Occipital lobe (tissue), 2 donors: ENCODE measurements around the gene CDC37. TPM values are rescaled to one million over a fixed set of nuclear protein-coding genes. Genes with fewer than 3 reads are reported as not detected.
"Not testable (repeated sequence)": the region's sequence is repeated elsewhere in the genome, so short reads cannot be mapped to it uniquely, and the experiment has no call there.

Experiments
- DNase-seq: peaks from one replicate; lab custom pipeline; 2025; lab: John Stamatoyannopoulos, UW
- total RNA-seq: library from RNA; depleted of rRNA; stranded (reverse); fragments of >200 nt; gene quantifications from one replicate; pipeline ENCODE4 v1.2.3, GENCODE V29; 2014

Gene CDC37
- total RNA-seq, 1 donor from 2014 or later: 43.7 TPM

DNA sequence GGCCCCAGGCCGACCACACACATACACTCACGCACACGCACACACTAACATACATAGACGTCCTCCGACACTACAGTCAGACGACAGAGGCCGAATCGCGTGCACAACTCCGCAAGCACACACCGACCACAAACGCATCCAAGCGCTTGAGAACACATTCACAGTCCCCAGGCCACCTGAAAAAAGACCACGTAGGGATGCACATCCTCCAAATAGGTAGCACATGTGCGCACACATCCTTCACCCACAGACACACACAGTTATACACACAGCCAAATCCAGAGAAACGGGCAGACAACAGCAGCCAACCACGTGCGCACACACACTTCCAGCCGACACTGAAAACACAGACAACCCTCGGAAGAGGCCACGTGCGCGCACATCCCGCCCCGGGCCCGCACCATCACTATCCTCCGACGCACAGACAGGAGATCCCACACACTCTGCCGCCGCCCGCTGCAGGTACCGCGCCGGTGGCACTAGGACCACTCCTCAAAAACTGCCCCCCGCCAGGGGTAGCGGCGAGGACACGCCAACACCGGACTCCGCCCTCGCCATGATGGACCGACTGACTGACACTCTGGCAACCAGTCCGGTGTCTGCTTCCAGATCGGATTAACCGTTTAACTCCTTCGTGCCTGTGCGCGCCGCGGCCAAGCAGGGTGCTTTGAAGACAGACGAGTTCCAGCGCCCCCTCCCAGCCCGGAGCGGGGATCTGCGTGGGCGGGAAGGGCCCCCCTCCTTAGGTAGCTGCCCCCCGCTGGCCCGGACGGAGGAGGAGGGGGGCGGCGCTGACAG, 16.5 kb upstream of the CDC37 start:
- peak; percentile 34 for DNase-seq

GRCh38 chr19:10419200-10419645, 15.9 kb upstream of the CDC37 start:
- DNase-seq: no peak

GRCh38 chr19:10418485-10419199, 15.3 kb upstream of the CDC37 start:
- DNase-seq: no peak

DNA sequence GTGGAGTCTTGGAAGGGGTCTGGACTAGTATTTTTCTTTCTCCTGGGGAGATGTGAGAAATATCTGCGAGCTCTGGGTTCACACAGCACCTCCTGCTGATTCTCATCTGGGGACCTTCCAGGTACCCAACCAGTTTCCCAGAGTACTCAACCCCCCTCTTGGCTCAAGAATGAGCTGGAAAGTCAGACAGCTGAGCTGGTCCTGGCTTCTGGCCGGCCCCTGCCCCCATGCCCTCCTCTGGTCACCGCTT, 14.8 kb upstream of the CDC37 start:
- DNase-seq: no peak

GRCh38 chr19:10417541-10418234, 14.3 kb upstream of the CDC37 start:
- no peak for DNase-seq

DNA sequence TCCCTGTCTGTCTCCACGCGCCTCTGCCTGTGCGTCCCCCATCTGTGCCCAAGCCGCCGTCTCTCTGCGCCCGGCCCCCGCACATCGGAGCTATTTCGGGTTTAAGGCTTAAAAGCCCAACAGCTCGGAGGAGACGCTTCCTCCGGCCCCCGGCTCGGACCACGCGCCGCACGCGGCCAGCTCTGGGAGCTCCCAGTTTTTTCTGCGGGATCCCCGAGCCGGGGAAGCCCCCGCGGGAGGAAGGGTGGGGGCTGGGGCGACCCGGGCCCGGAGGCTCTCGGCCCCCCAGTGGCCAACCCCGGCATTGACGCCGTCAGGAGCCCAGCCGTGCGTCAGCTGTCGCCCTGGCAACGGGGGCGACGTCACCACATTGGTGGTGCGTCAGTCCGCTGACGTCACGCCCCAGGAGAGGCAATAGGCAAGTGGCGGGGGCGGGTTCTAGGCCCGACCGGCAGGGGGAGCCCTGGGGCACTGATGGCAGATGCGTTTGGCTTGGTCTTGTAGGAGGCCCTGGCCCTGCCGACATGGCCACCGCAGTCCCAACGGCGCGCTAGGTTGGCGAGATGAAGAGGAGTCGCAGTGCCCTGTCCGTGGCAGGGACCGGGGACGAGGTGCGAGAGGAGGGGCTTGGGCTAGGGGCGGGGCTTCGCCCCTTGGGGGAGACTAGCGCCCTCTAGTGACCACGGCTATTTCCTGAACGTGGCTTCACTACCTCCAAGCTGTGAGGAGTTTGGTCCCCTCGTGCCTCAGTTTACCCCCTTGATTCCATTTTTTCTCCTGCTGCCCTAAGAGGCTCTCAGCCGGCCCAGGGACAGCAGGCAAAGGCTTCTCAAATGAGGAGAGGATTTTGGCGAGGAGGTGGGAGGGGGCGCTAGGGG, 13.3 kb upstream of the CDC37 start:
- peak; percentile 65 for DNase-seq

DNA sequence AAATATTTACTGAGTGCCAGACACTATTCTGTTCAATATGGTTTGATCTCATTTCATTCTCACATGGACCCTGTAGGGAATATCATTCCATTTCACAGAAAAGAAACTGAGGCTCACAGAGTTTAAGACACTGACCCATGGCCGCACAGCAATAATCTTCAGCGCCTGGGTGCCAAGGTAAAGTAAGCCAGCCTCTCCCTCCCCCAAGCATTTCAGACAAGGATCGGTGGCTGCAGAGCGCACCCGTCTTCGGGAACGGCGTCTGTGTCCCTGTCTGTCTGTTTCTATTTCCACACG, 12.7 kb upstream of the CDC37 start:
- no peak for DNase-seq

GRCh38 chr19:10412257-10412977, 9.1 kb upstream of the CDC37 start:
- no peak for DNase-seq

DNA sequence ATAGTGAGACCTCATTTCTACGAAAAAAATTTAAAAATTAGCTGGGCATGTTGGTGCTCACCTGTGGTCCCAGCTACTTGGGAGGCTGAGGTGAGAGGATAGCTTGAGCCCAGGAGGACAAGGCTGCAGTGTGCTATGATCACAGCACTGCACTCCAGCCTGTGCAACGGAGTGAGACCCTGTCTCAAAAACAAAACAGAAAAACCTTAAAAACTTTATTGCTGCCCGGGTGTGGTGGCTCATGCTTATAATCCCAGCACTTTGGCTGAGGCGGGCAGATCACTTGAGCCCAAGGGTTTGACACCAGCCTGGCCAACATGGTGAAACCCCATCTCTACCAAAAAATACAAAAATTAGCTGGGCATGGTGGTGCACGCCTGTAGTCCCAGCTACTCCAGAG, 7.9 kb upstream of the CDC37 start:
- DNase-seq: not testable (repeated sequence)

DNA sequence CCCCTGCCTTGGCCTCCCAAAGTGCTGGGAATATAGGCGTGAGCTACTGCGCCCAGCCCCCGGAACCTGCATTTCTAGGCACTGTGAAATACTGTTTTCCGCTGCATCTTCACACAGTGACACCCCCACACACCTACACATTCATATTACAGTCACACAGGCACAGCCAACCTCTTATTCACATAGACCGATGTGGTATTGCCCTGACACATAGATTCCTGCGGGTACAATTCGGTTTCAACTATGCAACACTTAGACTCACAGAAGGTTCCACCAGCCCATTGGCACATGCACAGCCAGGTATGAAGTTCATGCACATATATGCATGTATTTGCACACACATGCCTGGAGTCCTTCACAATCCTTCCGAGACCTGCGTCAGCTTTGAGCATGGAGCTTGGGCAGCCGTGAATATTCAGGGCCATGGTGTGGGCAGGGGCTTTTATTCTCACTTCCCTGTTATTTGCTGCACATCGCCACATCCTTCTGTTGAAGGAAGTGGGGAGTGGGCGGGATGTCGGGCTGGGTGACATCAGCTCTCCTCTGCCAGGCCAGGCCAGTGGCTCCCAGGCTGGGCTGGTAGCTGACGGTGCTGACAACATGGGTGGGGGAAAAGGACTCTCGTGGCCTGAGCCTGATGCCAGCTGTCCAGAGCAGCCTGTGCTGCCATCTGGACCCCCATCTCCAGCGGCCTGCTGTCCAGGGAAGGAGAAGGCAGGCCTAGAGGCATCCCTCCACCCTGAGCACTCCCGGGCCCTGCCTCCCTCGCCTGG, 5.4 kb upstream of the CDC37 start:
- DNase-seq: no peak

DNA sequence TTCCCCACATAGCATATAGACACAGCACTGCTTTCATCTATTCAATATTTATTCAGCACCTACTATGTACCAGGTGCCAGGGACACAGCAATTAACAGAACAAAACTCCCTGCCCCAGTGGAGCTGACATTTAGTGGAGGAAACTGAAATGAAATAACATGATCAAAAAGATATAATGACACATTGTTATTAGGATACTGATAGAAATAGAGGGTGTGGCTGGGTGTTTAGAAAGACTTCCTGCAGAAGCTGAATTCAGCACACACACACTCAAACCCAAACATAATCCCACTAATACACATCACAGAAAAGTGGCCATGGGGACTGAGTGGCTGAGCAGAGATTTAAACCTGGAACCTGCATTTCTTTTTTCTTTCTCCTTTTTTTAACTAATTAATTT, 3.8 kb upstream of the CDC37 start:
- no peak for DNase-seq

GRCh38 chr19:10406191-10406590, 2.8 kb upstream of the CDC37 start:
- no peak for DNase-seq

GRCh38 chr19:10404888-10405820, 1.8 kb upstream of the CDC37 start:
- no peak for DNase-seq

DNA sequence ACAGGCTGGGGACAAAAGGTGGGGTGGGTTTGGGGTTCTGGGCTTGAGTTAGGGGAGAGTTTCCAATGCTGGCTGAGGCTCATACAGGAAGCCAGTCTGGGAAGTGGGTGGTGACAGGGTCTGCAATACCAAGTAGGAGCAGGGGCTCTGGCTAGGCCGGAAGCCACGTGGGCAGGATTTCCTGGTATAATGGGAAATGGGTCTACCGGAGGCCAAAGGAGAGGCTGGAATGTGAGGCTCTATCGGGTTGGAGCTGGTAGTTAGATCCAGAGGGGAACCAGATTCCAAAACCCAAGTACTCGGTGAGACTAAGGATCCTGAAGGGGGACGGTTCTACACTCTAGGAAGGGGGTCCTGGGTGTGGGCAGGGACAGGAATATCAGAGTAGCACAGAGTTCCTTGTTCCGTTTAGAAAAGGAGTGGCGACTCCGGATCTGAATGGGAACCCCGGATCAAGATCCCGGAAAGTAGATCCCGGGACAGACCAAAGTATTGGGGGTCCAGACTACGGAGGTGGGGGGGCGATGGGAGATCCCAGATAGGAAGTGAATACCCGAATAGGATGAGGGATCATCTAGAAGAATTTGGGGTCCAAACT, 802 bp downstream of the CDC37 start:
- DNase-seq: no peak

GRCh38 chr19:10399878-10400277, 3.5 kb downstream of the CDC37 start:
- no peak for DNase-seq

DNA sequence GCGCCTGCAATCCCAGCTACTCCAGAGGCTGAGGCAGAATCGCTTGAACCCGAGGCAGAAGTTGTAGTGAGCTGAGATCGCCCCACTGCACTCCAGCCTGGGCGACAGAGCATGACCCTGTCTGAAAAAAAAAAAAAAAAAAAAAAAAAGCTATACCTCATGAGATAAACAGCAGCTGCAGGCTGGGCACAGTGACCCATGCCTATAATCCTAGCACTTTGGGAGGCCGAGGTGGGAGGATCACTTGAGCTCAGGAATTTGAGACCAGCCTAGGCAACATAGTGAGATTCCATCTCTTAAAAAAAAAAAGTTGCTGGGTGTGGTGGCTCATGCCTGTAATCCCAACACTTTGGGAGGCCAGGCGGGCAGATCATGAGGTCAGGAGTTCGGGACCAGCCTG, 4.0 kb downstream of the CDC37 start:
- DNase-seq: not testable (repeated sequence)

DNA sequence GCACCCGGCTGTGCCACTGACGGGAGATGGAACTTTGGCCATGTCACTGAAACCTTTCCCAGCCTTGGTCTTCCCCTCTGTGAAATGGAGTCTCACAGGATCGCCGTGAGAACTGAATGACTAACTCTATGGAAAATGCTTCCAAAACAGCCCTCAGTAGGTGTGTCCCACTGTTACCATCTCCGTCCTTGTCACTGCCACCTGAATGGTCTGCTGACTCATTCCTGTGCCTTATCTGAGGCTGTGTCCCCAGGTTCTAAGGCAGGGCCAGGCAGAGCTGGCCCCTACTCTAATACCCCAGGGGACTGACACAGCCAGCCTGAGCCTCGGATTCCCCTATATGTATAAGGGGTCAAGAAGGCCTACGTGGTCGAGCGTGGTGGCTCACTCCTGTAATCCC, 4.5 kb downstream of the CDC37 start:
- no peak for DNase-seq

- DNase-seq: no peak
Observed at GRCh38 chr19:10395917-10396316, 7.4 kb downstream of the CDC37 start.

- DNase-seq: no peak
Observed at GRCh38 chr19:10395436-10395835, 7.9 kb downstream of the CDC37 start.
